IMR-90 (cell line): Measurements from ENCODE around the gene ARHGEF16. TPM values are rescaled to one million over a fixed set of nuclear protein-coding genes. Genes with fewer than 3 reads are reported as not detected.
A peak's percentile ranks its signal among the peaks of the same experiment; 100 is the strongest.

ENCODE experiments used
- ATAC-seq: fragments of 200-7000 bp; cut with Tn5 transposase; 2 replicates; pipeline ENCODE4 v1.9.1; 2020; ENCODE audit warnings: low read depth, mild to moderate bottlenecking, moderate library complexity
- BruUV-seq: library from RNA; stranded (reverse); fragments of 400-500 nt; replicated peaks from 2 replicates; lab custom pipeline; 2021; lab: Mats Ljungman, UMichigan
- CTCF ChIA-PET: fragments of 300-600 bp; formaldehyde crosslinking; extraction: SDS; loops from one replicate; lab custom pipeline; 2021; ENCODE audit warnings: antibody characterized with exemption; lab: Yijun Ruan, JAX
- POLR2A ChIA-PET: fragments of 300-600 bp; sonication (Branson Sonifier 250); formaldehyde crosslinking; loops from one replicate; lab custom pipeline; 2022; ENCODE audit warnings: antibody characterized with exemption; ENCODE audit not compliant: unreplicated experiment; lab: Charles Lee
- DNase-seq: peaks from one replicate; pipeline ENCODE4 v3.0.0; 2013
- H2AFZ ChIP-seq: replicated peaks from 2 replicates; pipeline ENCODE3; 2013; ENCODE audit warnings: low read length, mild to moderate bottlenecking; ENCODE audit not compliant: poor library complexity
- H2AK5ac ChIP-seq: 2 replicates; pipeline ENCODE4 v1.6.1; 2013; ENCODE audit warnings: low read depth, low read length, inconsistent platforms
- H2AK9ac ChIP-seq: replicated peaks from 2 replicates; pipeline ENCODE3; 2013; ENCODE audit warnings: mild to moderate bottlenecking, low read depth, low read length, moderate library complexity; ENCODE audit not compliant: poor library complexity
- H2BK120ac ChIP-seq: 2 replicates; pipeline ENCODE4 v1.6.1; 2013; ENCODE audit warnings: low read depth, low read length, inconsistent platforms
- H2BK15ac ChIP-seq: 3 replicates; pipeline ENCODE4 v1.6.1; 2013; ENCODE audit warnings: low read depth, low read length, inconsistent platforms
- H2BK20ac ChIP-seq: 2 replicates; pipeline ENCODE4 v1.6.1; 2013; ENCODE audit warnings: low read depth, mild to moderate bottlenecking, inconsistent platforms, low read length, moderate library complexity
- H2BK5ac ChIP-seq: 2 replicates; pipeline ENCODE4 v1.6.1; 2013; ENCODE audit warnings: mild to moderate bottlenecking, low read depth, low read length, inconsistent platforms; ENCODE audit not compliant: poor library complexity, severe bottlenecking
- H3K14ac ChIP-seq: replicated peaks from 2 replicates; pipeline ENCODE4 v1.6.1; 2013; ENCODE audit warnings: low read depth, low read length, inconsistent platforms
- H3K18ac ChIP-seq: 2 replicates; pipeline ENCODE4 v1.6.1; 2013; ENCODE audit warnings: low read depth, low read length, control low read depth
- H3K23ac ChIP-seq: 2 replicates; pipeline ENCODE4 v1.6.1; 2013; ENCODE audit warnings: low read depth, low read length, inconsistent platforms
- H3K27ac ChIP-seq: 2 replicates; pipeline ENCODE4 v1.5.1; 2013; ENCODE audit warnings: mild to moderate bottlenecking, control low read depth, low read length; ENCODE audit not compliant: insufficient read depth
- H3K27me3 ChIP-seq: 2 replicates; pipeline ENCODE4 v1.6.1; 2013; ENCODE audit warnings: low read length; ENCODE audit not compliant: control insufficient read depth, insufficient read depth
- H3K36me3 ChIP-seq: 2 replicates; pipeline ENCODE4 v1.6.1; 2013; ENCODE audit warnings: low read length, mixed read lengths; ENCODE audit not compliant: control insufficient read depth, insufficient read depth
- H3K4ac ChIP-seq: 2 replicates; pipeline ENCODE4 v1.6.1; 2013; ENCODE audit warnings: low read depth, low read length, inconsistent platforms
- H3K4me1 ChIP-seq: 2 replicates; pipeline ENCODE4 v1.6.1; 2013; ENCODE audit warnings: low read length, mixed read lengths; ENCODE audit not compliant: control insufficient read depth, insufficient read depth
- H3K4me2 ChIP-seq: 2 replicates; pipeline ENCODE4 v1.6.1; 2013; ENCODE audit warnings: low read depth, mild to moderate bottlenecking, control low read depth, low read length, moderate library complexity
- H3K4me3 ChIP-seq: 2 replicates; pipeline ENCODE4 v1.5.1; 2013; ENCODE audit warnings: low read depth, mild to moderate bottlenecking, control low read depth, low read length, moderate library complexity; ENCODE audit not compliant: insufficient read depth
- H3K56ac ChIP-seq: 2 replicates; pipeline ENCODE4 v1.6.1; 2013; ENCODE audit warnings: low read length, inconsistent platforms; ENCODE audit not compliant: insufficient read depth; ENCODE audit errors: extremely low read depth
- H3K79me1 ChIP-seq, 2 experiments: 2 replicates each; pipeline ENCODE4 v1.6.1; 2013; ENCODE audit warnings: low read length in 2 of 2, inconsistent platforms in 1 of 2, low read depth in 1 of 2
- H3K9ac ChIP-seq: 2 replicates; pipeline ENCODE4 v1.6.1; 2013; ENCODE audit warnings: low read depth, low read length, control low read depth
- H3K9me1 ChIP-seq: 2 replicates; pipeline ENCODE4 v1.6.1; 2013; ENCODE audit warnings: low read length, inconsistent platforms; ENCODE audit not compliant: insufficient read depth
- H3K9me3 ChIP-seq: 2 replicates; pipeline ENCODE4 v1.6.1; 2013; ENCODE audit warnings: low read length; ENCODE audit not compliant: control insufficient read depth, insufficient read depth
- H4K20me1 ChIP-seq: 2 replicates; pipeline ENCODE4 v1.6.1; 2013; ENCODE audit warnings: low read length, inconsistent platforms; ENCODE audit not compliant: insufficient read depth
- H4K5ac ChIP-seq: 2 replicates; pipeline ENCODE4 v1.6.1; 2013; ENCODE audit warnings: mild to moderate bottlenecking, low read depth, low read length, control low read depth
- H4K8ac ChIP-seq, 2 experiments: 2 replicates each; pipeline ENCODE4 v1.6.1; 2013; ENCODE audit warnings: low read depth in 2 of 2, low read length in 2 of 2, control low read depth in 1 of 2, inconsistent platforms in 1 of 2
- H4K91ac ChIP-seq: 2 replicates; pipeline ENCODE4 v1.6.1; 2013; ENCODE audit warnings: low read depth, low read length, inconsistent platforms; ENCODE audit not compliant: insufficient read depth
- BHLHE40 ChIP-seq: fragments of 150-350 bp; IDR thresholded peaks from 2 replicates; pipeline ENCODE4 v1.6.1; 2016; ENCODE audit warnings: mild to moderate bottlenecking, low read depth, low read length
- CEBPB ChIP-seq: IDR thresholded peaks from 2 replicates; pipeline ENCODE4 v1.6.1; 2012; ENCODE audit warnings: low read depth, low read length, improper control_type of control experiment
- CHD1 ChIP-seq: IDR thresholded peaks from 2 replicates; pipeline ENCODE4 v1.6.1; 2012; ENCODE audit warnings: low read depth, low read length, improper control_type of control experiment
- FOS ChIP-seq: fragments of 150-350 bp; IDR thresholded peaks from 2 replicates; pipeline ENCODE4 v1.6.1; 2016; ENCODE audit warnings: low read depth, low read length
- MAFK ChIP-seq: IDR thresholded peaks from 2 replicates; pipeline ENCODE4 v1.6.1; 2012; ENCODE audit warnings: low read depth, low read length, improper control_type of control experiment
- MAZ ChIP-seq: IDR thresholded peaks from 2 replicates; pipeline ENCODE4 v1.6.1; 2012; ENCODE audit warnings: low read depth, mild to moderate bottlenecking, low read length, improper control_type of control experiment, moderate library complexity, borderline replicate concordance
- MXI1 ChIP-seq: IDR thresholded peaks from 2 replicates; pipeline ENCODE4 v1.6.1; 2012; ENCODE audit warnings: low read depth, mild to moderate bottlenecking, low read length, moderate library complexity, borderline replicate concordance
- NFE2L2 ChIP-seq: fragments of 150-350 bp; IDR thresholded peaks from 2 replicates; pipeline ENCODE4 v1.6.1; 2016; ENCODE audit warnings: low read depth, mild to moderate bottlenecking, low read length
- RAD21 ChIP-seq: IDR thresholded peaks from 2 replicates; pipeline ENCODE4 v1.6.1; 2012; ENCODE audit warnings: low read length, improper control_type of control experiment
- RCOR1 ChIP-seq: IDR thresholded peaks from 2 replicates; pipeline ENCODE4 v1.6.1; 2012; ENCODE audit warnings: mild to moderate bottlenecking, low read length, improper control_type of control experiment; ENCODE audit not compliant: insufficient replicate concordance
- RFX5 ChIP-seq: IDR thresholded peaks from 2 replicates; pipeline ENCODE4 v1.8.0; 2012; ENCODE audit warnings: low read depth, mild to moderate bottlenecking, low read length, moderate library complexity
- SMC3 ChIP-seq: fragments of 150-350 bp; IDR thresholded peaks from 2 replicates; pipeline ENCODE4 v1.6.1; 2016; ENCODE audit warnings: low read depth, mild to moderate bottlenecking, antibody characterized with exemption, low read length, moderate library complexity
- WGBS, 2 experiments: methylation state at CpG; one replicate each; pipeline versions ENCODE4 v1.1.5 to v1.1.7; 2013; ENCODE audit warnings: missing lambda C conversion rate in 2 of 2; ENCODE audit not compliant: insufficient read length in 1 of 2; ENCODE audit errors: extremely low coverage in 2 of 2; 5-methylcytosine and 5-hydroxymethylcytosine counted together
- dilution Hi-C: fragments of 300-500 bp; cut with HindIII; formaldehyde crosslinking; loops from one replicate; pipeline ENCODE4 v1.14.3; 2018; ENCODE audit warnings: low sequenced_read_pairs; ENCODE audit not compliant: unreplicated experiment
- in situ Hi-C: fragments of 300-500 bp; cut with MboI; formaldehyde crosslinking; loops from 3 replicates; pipeline ENCODE4 v1.14.3; 2019; ENCODE audit warnings: low sequenced_read_pairs, inconsistent platforms, mixed read lengths
- intact Hi-C: fragments of 100-400 bp; cut with micrococcal nuclease; formaldehyde crosslinking; loops from 2 replicates; pipeline ENCODE4 v1.10.0; 2022
- polyA plus RNA-seq, 3 experiments: library from polyadenylated mRNA; depleted of rRNA; stranded (reverse); fragments of >200 nt; gene quantifications; 2 replicates each; pipeline ENCODE4 v1.2.3, GENCODE V29; 2012; ENCODE audit warnings: low replicate concordance in 1 of 3
- total RNA-seq: library from RNA; depleted of rRNA; stranded (reverse); fragments of >200 nt; gene quantifications from 2 replicates; pipeline ENCODE4 v1.2.3, GENCODE V29; 2012
- TF ChIP-seq, protein P1 (sequence below): conservative IDR thresholded peaks from 2 replicates; pipeline ENCODE4 v1.5.1; 2012; ENCODE audit warnings: mild to moderate bottlenecking, low read depth, low read length, improper control_type of control experiment
- TF ChIP-seq, protein P2 (sequence below): fragments of 150-350 bp; IDR thresholded peaks from 2 replicates; pipeline ENCODE4 v1.6.1; 2017; ENCODE audit warnings: mild to moderate bottlenecking, antibody characterized with exemption, low read length, low read depth

The ARHGEF16 gene
- total and polyA plus RNA-seq, 2 of the 4 experiments (the other 2 are of a cell fraction): 0.18 to 0.39 TPM

DNA sequence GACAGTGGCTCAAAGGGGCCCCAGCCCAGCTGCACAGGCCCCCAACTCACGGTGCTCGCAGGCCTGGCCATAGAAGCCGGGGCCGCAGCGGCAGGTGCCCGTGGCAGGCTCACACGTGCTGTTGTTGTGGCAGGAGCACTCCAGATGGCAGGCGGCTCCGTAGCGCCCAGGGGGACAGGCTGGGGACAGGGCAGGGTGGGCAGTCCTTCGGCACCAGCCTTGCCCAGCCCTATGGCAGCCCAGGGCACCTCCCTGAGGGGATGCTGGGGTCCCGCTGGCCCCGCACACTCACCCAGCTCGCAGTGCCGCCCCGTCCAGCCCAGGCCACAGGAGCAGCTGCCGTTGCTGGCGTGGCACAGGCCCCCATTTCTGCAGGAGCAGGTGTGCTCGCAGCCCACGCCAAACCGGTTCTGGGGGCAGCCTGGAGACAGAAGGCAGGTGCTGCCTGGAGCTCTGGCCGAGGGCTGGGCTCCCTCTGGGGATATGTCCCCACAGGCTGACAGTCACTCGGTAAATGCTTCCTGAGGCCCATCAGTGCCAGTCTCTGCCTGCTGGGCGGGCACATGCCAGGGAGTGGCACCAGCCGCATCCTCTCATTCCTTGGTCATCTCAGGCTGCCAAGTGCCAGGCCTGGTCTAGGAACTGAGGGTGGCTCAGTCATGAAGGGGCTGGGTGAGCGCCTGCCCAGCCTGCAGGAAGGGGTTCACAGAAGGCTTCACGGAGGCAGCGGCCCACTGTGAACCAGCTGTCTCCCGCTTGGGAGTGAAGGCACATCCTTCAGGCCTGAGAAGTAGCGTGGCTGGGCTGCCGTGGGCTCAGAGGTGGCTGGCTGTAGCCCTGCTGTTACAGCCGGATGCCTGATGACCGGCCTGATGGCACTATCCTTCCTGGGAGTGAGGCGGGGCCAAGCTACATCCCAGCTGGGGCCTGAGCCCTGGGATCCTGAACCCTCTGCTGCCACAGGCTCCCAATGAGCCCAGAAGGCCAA is 40.1 kb downstream of the ARHGEF16 start:
- H4K20me1 ChIP-seq: no peaks in the 10 kb centered on the region
- no peak for ATAC-seq
- H3K27ac ChIP-seq: no peak overlapping the region
- peak overlapping the region; percentile 28 for H2AK9ac ChIP-seq
- no peaks in the 10 kb centered on the region for H3K36me3 ChIP-seq
- H3K9me3 ChIP-seq: no peaks in the 10 kb centered on the region
- no TSS peak for BruUV-seq
- no peak overlapping the region; the same call in 1 of the 2 replicates for H2BK20ac ChIP-seq
- ChIA-PET POLR2A (no interaction called here), CTCF (no interaction called here)
- no peaks in the 10 kb centered on the region for H3K4me1 ChIP-seq
- DNase-seq: no peak
- H2BK15ac ChIP-seq: no peak overlapping the region
- H3K4ac ChIP-seq: no peak overlapping the region
- H2BK120ac ChIP-seq: no peak overlapping the region
- no peak overlapping the region for H3K4me3 ChIP-seq
- H3K14ac ChIP-seq: no peak overlapping the region
- no peak overlapping the region for H4K5ac ChIP-seq
- in situ Hi-C loops: no loop called here
- H3K18ac ChIP-seq: no peak overlapping the region
- H4K91ac ChIP-seq: no peak overlapping the region
- H3K79me1 ChIP-seq: no peaks in the 10 kb centered on the region
- H2AFZ ChIP-seq: no peak overlapping the region
- intact Hi-C loops: loop anchor here (10.0 kb wide), 1 partner anchor 230 kb away; no protein-coding TSS in a partner anchor
- TF ChIP-seq MAZ: no peak
- no peak for TF ChIP-seq CEBPB
- no peak for TF ChIP-seq NFE2L2
- TF ChIP-seq CHD1: no peak
- TF ChIP-seq BHLHE40: no peak
- TF ChIP-seq MXI1: no peak
- TF ChIP-seq RFX5: no peak
- TF ChIP-seq, protein P1, sequence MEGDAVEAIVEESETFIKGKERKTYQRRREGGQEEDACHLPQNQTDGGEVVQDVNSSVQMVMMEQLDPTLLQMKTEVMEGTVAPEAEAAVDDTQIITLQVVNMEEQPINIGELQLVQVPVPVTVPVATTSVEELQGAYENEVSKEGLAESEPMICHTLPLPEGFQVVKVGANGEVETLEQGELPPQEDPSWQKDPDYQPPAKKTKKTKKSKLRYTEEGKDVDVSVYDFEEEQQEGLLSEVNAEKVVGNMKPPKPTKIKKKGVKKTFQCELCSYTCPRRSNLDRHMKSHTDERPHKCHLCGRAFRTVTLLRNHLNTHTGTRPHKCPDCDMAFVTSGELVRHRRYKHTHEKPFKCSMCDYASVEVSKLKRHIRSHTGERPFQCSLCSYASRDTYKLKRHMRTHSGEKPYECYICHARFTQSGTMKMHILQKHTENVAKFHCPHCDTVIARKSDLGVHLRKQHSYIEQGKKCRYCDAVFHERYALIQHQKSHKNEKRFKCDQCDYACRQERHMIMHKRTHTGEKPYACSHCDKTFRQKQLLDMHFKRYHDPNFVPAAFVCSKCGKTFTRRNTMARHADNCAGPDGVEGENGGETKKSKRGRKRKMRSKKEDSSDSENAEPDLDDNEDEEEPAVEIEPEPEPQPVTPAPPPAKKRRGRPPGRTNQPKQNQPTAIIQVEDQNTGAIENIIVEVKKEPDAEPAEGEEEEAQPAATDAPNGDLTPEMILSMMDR: no peak
- TF ChIP-seq FOS: no peak
- no peak for TF ChIP-seq RAD21
- TF ChIP-seq, protein P2, sequence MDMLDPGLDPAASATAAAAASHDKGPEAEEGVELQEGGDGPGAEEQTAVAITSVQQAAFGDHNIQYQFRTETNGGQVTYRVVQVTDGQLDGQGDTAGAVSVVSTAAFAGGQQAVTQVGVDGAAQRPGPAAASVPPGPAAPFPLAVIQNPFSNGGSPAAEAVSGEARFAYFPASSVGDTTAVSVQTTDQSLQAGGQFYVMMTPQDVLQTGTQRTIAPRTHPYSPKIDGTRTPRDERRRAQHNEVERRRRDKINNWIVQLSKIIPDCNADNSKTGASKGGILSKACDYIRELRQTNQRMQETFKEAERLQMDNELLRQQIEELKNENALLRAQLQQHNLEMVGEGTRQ: no peak
- no peak for TF ChIP-seq SMC3
- no peak for TF ChIP-seq RCOR1
- no peak for TF ChIP-seq MAFK
- H3K9me1 ChIP-seq: no peaks in the 10 kb centered on the region
- H2AK5ac ChIP-seq: no peak overlapping the region
- no peak overlapping the region for H2BK5ac ChIP-seq
- no peaks in the 10 kb centered on the region for H3K27me3 ChIP-seq
- no peak overlapping the region for H3K4me2 ChIP-seq
- no peak overlapping the region for H3K56ac ChIP-seq
- no peak overlapping the region for H4K8ac ChIP-seq
- no peak overlapping the region for H3K9ac ChIP-seq
- H3K23ac ChIP-seq: no peak overlapping the region
- dilution Hi-C loops: no loop called here
- WGBS, 2 experiments: 81% methylated on average over 22 of the region's 34 CpGs; no CpG with 5 or more reads in 1 of the 2 experiments
